Measurements from ENCODE around the gene GRM4. TPM values are rescaled to one million over a fixed set of nuclear protein-coding genes. Genes with fewer than 3 reads are reported as not detected.

Gene GRM4
- total and polyA plus RNA-seq, 4 donors = not detected

DNA sequence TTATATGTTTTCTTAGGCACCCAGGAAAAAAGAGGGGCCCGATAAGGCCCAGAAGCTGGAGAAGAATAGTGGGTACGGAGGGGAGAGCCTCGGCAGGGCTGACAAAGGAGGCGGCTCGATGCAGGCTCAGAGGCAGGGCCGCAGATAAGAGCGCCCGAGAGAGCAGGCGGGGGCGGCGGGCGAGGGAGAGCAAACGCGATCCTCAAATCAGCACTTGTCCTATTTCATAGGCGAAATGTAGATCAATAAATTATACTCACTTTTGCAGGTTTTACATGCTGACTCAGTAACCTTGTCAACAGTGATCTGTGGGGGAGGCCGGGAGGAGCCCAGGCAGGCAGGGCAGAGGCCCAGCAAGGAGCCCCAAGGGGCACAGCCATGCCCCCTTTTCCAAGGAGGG, 42.6 kb downstream of the GRM4 start:
- Histone ChIP-seq H3K9ac (ENCODE audit: low read depth in 1 of 2, low read length in 2 of 2) (no peak overlapping the region), H3K9me3 (ENCODE audit: control insufficient read depth in 4 of 4, low read length in 3 of 4) (no peaks in the 10 kb centered on the region), H3K4me1 (ENCODE audit: control insufficient read depth in 4 of 4, insufficient read depth in 4 of 4, low read length in 3 of 4) (no peaks in the 10 kb centered on the region), H3K27ac (ENCODE audit: low read depth in 1 of 2, low read length in 2 of 2) (no peak overlapping the region), H3K27me3 (ENCODE audit: control insufficient read depth in 4 of 4, insufficient read depth in 4 of 4, low read length in 3 of 4) (no peaks in the 10 kb centered on the region), H3K36me3 (ENCODE audit: control insufficient read depth in 4 of 4, insufficient read depth in 3 of 4, low read depth in 1 of 4, low read length in 3 of 4) (no peaks in the 10 kb centered on the region), H3K4me3 (ENCODE audit: low read depth in 1 of 3, low read length in 3 of 3) (no peak overlapping the region)
- no peak for DNase-seq (ENCODE audit: low spot score)
- 72% methylated on average over 16 of the region's 16 CpGs for WGBS
- TF ChIP-seq GABPA (IDR thresholded peaks at IDR 0.05 in 1 of 2, conservative IDR thresholded peaks at IDR 0.05 in 1 of 2) = no peak
- no peak for TF ChIP-seq EGR1 (IDR thresholded peaks at IDR 0.05; ENCODE audit: low read depth in 2 of 2)
- no peak for TF ChIP-seq TAF1 (conservative IDR thresholded peaks at IDR 0.05)
- TF ChIP-seq, protein P1, sequence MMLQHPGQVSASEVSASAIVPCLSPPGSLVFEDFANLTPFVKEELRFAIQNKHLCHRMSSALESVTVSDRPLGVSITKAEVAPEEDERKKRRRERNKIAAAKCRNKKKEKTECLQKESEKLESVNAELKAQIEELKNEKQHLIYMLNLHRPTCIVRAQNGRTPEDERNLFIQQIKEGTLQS (IDR thresholded peaks at IDR 0.05) = no peak
- no peak for TF ChIP-seq FOXA2 (IDR thresholded peaks at IDR 0.05)

DNA sequence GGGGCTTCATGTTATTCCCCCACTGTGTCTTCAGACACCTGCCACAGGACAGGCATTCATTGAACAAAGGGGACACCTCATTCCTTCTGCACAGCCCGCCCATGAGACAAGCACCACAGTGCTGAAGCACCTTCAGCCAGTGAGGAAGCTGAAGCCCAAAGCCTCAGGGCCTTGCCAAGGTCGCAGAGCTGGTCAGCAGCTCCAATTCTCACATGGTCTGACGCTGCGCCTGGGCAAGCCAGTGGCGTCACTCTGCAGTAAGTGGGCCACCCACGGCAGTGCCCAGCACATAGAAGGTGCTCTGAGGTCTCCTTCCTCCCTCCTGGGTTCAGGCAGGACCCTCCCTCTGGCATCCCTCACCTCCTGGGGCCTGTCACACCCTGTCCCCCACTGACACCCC, 43.2 kb downstream of the GRM4 start:
- no peaks in the 10 kb centered on the region for H3K27me3 ChIP-seq (ENCODE audit: control insufficient read depth in 4 of 4, insufficient read depth in 4 of 4, low read length in 3 of 4)
- no peak overlapping the region for H3K9ac ChIP-seq (ENCODE audit: low read depth in 1 of 2, low read length in 2 of 2)
- H3K27ac ChIP-seq (ENCODE audit: low read depth in 1 of 2, low read length in 2 of 2) = no peak overlapping the region
- H3K9me3 ChIP-seq (ENCODE audit: control insufficient read depth in 4 of 4, low read length in 3 of 4) = no peaks in the 10 kb centered on the region
- TF ChIP-seq NR2F2 (IDR thresholded peaks at IDR 0.05) (no peak), FOXA1 (IDR thresholded peaks at IDR 0.05) (no peak), HNF4A (conservative IDR thresholded peaks at IDR 0.05) (no peak), FOXA2 (IDR thresholded peaks at IDR 0.05) (no peak)
- TF ChIP-seq, protein P2, sequence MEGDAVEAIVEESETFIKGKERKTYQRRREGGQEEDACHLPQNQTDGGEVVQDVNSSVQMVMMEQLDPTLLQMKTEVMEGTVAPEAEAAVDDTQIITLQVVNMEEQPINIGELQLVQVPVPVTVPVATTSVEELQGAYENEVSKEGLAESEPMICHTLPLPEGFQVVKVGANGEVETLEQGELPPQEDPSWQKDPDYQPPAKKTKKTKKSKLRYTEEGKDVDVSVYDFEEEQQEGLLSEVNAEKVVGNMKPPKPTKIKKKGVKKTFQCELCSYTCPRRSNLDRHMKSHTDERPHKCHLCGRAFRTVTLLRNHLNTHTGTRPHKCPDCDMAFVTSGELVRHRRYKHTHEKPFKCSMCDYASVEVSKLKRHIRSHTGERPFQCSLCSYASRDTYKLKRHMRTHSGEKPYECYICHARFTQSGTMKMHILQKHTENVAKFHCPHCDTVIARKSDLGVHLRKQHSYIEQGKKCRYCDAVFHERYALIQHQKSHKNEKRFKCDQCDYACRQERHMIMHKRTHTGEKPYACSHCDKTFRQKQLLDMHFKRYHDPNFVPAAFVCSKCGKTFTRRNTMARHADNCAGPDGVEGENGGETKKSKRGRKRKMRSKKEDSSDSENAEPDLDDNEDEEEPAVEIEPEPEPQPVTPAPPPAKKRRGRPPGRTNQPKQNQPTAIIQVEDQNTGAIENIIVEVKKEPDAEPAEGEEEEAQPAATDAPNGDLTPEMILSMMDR (IDR thresholded peaks at IDR 0.05; ENCODE audit: low read depth, low read length, missing input control) = no peak
- TF ChIP-seq, protein P3, sequence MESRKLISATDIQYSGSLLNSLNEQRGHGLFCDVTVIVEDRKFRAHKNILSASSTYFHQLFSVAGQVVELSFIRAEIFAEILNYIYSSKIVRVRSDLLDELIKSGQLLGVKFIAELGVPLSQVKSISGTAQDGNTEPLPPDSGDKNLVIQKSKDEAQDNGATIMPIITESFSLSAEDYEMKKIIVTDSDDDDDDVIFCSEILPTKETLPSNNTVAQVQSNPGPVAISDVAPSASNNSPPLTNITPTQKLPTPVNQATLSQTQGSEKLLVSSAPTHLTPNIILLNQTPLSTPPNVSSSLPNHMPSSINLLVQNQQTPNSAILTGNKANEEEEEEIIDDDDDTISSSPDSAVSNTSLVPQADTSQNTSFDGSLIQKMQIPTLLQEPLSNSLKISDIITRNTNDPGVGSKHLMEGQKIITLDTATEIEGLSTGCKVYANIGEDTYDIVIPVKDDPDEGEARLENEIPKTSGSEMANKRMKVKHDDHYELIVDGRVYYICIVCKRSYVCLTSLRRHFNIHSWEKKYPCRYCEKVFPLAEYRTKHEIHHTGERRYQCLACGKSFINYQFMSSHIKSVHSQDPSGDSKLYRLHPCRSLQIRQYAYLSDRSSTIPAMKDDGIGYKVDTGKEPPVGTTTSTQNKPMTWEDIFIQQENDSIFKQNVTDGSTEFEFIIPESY (IDR thresholded peaks at IDR 0.05) = no peak
- DNase-seq (ENCODE audit: low spot score) = no peak
- H3K4me1 ChIP-seq (ENCODE audit: control insufficient read depth in 4 of 4, insufficient read depth in 4 of 4, low read length in 3 of 4) = no peaks in the 10 kb centered on the region
- H3K4me3 ChIP-seq (ENCODE audit: low read depth in 1 of 3, low read length in 3 of 3) = no peak overlapping the region
- 82% methylated on average over 6 of the region's 6 CpGs for WGBS
- no peaks in the 10 kb centered on the region for H3K36me3 ChIP-seq (ENCODE audit: control insufficient read depth in 4 of 4, insufficient read depth in 3 of 4, low read depth in 1 of 4, low read length in 3 of 4)

DNA sequence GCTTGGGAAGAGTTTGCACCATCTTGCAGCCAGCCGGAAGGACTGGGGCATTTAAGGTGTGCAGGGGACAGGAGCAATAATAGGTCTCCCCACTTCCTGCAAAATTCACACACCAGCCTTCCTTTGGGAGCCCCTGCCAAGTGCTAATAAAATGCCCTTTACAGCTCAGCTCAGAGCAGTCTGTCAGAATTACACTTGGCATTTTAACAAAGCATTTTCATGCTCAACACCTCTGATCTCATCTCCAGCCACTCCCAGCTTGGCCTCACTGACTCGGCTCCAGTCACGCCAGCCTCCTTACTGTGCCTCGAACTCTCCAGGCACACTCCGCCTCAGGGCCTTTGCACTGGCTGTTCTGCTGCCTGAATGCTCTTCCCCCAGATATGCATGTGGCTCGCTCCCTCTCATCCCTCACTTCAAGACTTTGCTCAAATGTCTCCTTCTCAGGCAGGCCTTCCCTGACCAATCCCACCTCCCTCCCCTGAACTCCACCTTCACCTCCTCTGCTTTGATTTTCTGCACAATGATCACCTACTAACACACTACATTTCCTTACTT, 43.7 kb downstream of the GRM4 start:
- Histone ChIP-seq H3K27ac (ENCODE audit: low read depth in 1 of 2, low read length in 2 of 2) (no peak overlapping the region), H3K4me1 (ENCODE audit: control insufficient read depth in 4 of 4, insufficient read depth in 4 of 4, low read length in 3 of 4) (no peaks in the 10 kb centered on the region), H3K9me3 (ENCODE audit: control insufficient read depth in 4 of 4, low read length in 3 of 4) (no peaks in the 10 kb centered on the region), H3K27me3 (ENCODE audit: control insufficient read depth in 4 of 4, insufficient read depth in 4 of 4, low read length in 3 of 4) (no peaks in the 10 kb centered on the region), H3K9ac (ENCODE audit: low read depth in 1 of 2, low read length in 2 of 2) (no peak overlapping the region), H3K4me3 (ENCODE audit: low read depth in 1 of 3, low read length in 3 of 3) (no peak overlapping the region), H3K36me3 (ENCODE audit: control insufficient read depth in 4 of 4, insufficient read depth in 3 of 4, low read depth in 1 of 4, low read length in 3 of 4) (no peaks in the 10 kb centered on the region)
- WGBS = 91% methylated on average over 6 of the region's 6 CpGs
- TF ChIP-seq TAF1 (conservative IDR thresholded peaks at IDR 0.05) (no peak), NR2F2 (IDR thresholded peaks at IDR 0.05) (no peak), FOXA1 (IDR thresholded peaks at IDR 0.05) (no peak), FOXA2 (IDR thresholded peaks at IDR 0.05) (no peak), HNF4A (conservative IDR thresholded peaks at IDR 0.05) (no peak)
- TF ChIP-seq, protein P4, sequence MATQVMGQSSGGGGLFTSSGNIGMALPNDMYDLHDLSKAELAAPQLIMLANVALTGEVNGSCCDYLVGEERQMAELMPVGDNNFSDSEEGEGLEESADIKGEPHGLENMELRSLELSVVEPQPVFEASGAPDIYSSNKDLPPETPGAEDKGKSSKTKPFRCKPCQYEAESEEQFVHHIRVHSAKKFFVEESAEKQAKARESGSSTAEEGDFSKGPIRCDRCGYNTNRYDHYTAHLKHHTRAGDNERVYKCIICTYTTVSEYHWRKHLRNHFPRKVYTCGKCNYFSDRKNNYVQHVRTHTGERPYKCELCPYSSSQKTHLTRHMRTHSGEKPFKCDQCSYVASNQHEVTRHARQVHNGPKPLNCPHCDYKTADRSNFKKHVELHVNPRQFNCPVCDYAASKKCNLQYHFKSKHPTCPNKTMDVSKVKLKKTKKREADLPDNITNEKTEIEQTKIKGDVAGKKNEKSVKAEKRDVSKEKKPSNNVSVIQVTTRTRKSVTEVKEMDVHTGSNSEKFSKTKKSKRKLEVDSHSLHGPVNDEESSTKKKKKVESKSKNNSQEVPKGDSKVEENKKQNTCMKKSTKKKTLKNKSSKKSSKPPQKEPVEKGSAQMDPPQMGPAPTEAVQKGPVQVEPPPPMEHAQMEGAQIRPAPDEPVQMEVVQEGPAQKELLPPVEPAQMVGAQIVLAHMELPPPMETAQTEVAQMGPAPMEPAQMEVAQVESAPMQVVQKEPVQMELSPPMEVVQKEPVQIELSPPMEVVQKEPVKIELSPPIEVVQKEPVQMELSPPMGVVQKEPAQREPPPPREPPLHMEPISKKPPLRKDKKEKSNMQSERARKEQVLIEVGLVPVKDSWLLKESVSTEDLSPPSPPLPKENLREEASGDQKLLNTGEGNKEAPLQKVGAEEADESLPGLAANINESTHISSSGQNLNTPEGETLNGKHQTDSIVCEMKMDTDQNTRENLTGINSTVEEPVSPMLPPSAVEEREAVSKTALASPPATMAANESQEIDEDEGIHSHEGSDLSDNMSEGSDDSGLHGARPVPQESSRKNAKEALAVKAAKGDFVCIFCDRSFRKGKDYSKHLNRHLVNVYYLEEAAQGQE (IDR thresholded peaks at IDR 0.05) = no peak
- TF ChIP-seq, protein P1 (IDR thresholded peaks at IDR 0.05) = no peak
- TF ChIP-seq, protein P2 (IDR thresholded peaks at IDR 0.05; ENCODE audit: low read depth, low read length, missing input control) = no peak
- no peak for DNase-seq (ENCODE audit: low spot score)
